CD4-positive, alpha-beta memory T cell (primary cell): ENCODE data around the gene FAM50B. TPM values are rescaled to one million over a fixed set of nuclear protein-coding genes. Genes with fewer than 3 reads are reported as not detected.

Source experiments
- CTCF ChIA-PET: fragments of 350-600 bp; sonication (Branson Sonifier 250); formaldehyde crosslinking; loops from one replicate; lab custom pipeline; 2021; ENCODE audit warnings: inconsistent platforms; ENCODE audit not compliant: partially characterized antibody; lab: Charles Lee
- POLR2A ChIA-PET: fragments of 350-600 bp; sonication (Branson Sonifier 250); formaldehyde crosslinking; loops from one replicate; lab custom pipeline; 2021; ENCODE audit not compliant: partially characterized antibody; lab: Charles Lee
- DNase-seq, 5 donors: peaks; one replicate each; pipeline versions ENCODE4 v3.0.0 to v3.0.0-alpha.2; 2020 to 2022; ENCODE audit warnings: mixed read lengths in 1 of 5
- H3K27ac ChIP-seq: one replicate; pipeline ENCODE4 v1.7.0; 2013; ENCODE audit warnings: low read depth, low read length
- H3K27me3 ChIP-seq: 2 replicates; pipeline ENCODE4 v1.7.0; 2013; ENCODE audit warnings: mild to moderate bottlenecking, low read length, moderate library complexity; ENCODE audit not compliant: insufficient read depth
- H3K36me3 ChIP-seq: 2 replicates; pipeline ENCODE4 v1.7.0; 2013; ENCODE audit warnings: mild to moderate bottlenecking, low read length, moderate library complexity; ENCODE audit not compliant: insufficient read depth
- H3K4me1 ChIP-seq: 2 replicates; pipeline ENCODE4 v1.7.0; 2013; ENCODE audit warnings: mild to moderate bottlenecking, low read length, moderate library complexity; ENCODE audit not compliant: insufficient read depth
- H3K4me3 ChIP-seq, 2 donors: one replicate each; pipeline ENCODE4 v1.7.0; 2013; ENCODE audit warnings: low read length in 2 of 2, mild to moderate bottlenecking in 1 of 2
- H3K9me3 ChIP-seq, 2 donors: one replicate each; pipeline ENCODE4 v1.7.0; 2013; ENCODE audit warnings: low read length in 2 of 2, control low read depth in 1 of 2; ENCODE audit not compliant: control insufficient read depth in 1 of 2
- H3K27ac Mint-ChIP-seq, 7 donors: one replicate each; pipeline ENCODE4 v1.8.0; 2020 to 2021; ENCODE audit warnings: mixed read lengths in 7 of 7, mild to moderate bottlenecking in 6 of 7, inconsistent platforms in 3 of 7, moderate library complexity in 3 of 7
- H3K27me3 Mint-ChIP-seq, 2 donors: one replicate each; pipeline ENCODE4 v1.8.0; 2020 to 2021; ENCODE audit warnings: mixed read lengths in 2 of 2
- H3K36me3 Mint-ChIP-seq, 2 donors: one replicate each; pipeline ENCODE4 v1.8.0; 2020 to 2021; ENCODE audit warnings: mixed read lengths in 2 of 2, inconsistent platforms in 1 of 2, mild to moderate bottlenecking in 1 of 2
- H3K4me1 Mint-ChIP-seq, 4 donors: one replicate each; pipeline ENCODE4 v1.8.0; 2020 to 2021; ENCODE audit warnings: mixed read lengths in 4 of 4, mild to moderate bottlenecking in 1 of 4
- H3K4me3 Mint-ChIP-seq, 8 donors: one replicate each; pipeline ENCODE4 v1.8.0; 2020 to 2021; ENCODE audit warnings: mixed read lengths in 8 of 8, mild to moderate bottlenecking in 7 of 8, moderate library complexity in 6 of 8, inconsistent platforms in 3 of 8
- H3K9me3 Mint-ChIP-seq, 8 donors: one replicate each; pipeline ENCODE4 v1.8.0; 2020 to 2021; ENCODE audit warnings: mixed read lengths in 8 of 8, mild to moderate bottlenecking in 5 of 8, inconsistent platforms in 3 of 8, moderate library complexity in 1 of 8
- intact Hi-C: fragments of 100-400 bp; cut with micrococcal nuclease; formaldehyde crosslinking; loops from one replicate; pipeline ENCODE4 v1.15.1; 2023
- polyA plus RNA-seq, 2 donors: library from polyadenylated mRNA; unstranded; fragments of 300-500 nt; fragmentation: Illumina TruSeq; gene quantifications; one replicate each; pipeline ENCODE4 v1.2.3, GENCODE V29; 2021
- total RNA-seq, 2 experiments: library from RNA; stranded (reverse); gene quantifications; one replicate each; pipeline ENCODE4 v1.2.3, GENCODE V29; 2021

The FAM50B gene
- total and polyA plus RNA-seq, 4 experiments from 2014 or later = 4.5 to 19.4 (median 15.2) TPM

DNA sequence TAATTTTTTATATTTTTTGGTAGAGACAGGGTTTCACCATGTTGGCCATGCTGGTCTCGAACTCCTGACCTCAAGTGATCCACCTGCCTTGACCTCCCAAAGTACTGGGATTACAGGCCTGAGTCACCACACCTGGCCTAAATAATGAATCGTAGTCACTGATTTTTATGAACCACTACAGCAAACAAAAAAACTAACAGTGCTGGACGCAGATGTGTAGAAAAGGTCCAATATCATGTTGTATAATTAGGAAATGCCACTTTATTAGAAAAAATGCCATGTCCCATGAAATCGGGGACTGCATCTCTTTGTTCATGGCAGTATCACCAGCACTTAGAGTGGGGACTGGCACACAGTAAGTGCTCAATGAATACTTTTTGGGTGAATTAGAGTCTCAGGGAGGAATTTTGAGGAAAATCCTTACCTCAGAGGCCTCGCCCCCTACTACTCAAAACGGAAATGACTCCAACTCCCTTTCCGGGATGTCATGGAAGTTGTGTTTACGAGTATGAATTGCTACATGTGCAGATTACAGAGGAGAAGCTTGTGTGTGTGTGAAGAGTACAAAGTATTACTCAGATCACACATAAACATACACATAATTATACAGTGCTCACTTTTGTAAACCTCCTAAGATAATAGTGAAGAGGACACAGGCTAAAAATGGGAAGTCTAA is 43.6 kb upstream of the FAM50B start:
- H3K36me3 Mint-ChIP-seq = no peaks in the 10 kb centered on the region
- no peaks in the 10 kb centered on the region for H3K36me3 ChIP-seq

DNA sequence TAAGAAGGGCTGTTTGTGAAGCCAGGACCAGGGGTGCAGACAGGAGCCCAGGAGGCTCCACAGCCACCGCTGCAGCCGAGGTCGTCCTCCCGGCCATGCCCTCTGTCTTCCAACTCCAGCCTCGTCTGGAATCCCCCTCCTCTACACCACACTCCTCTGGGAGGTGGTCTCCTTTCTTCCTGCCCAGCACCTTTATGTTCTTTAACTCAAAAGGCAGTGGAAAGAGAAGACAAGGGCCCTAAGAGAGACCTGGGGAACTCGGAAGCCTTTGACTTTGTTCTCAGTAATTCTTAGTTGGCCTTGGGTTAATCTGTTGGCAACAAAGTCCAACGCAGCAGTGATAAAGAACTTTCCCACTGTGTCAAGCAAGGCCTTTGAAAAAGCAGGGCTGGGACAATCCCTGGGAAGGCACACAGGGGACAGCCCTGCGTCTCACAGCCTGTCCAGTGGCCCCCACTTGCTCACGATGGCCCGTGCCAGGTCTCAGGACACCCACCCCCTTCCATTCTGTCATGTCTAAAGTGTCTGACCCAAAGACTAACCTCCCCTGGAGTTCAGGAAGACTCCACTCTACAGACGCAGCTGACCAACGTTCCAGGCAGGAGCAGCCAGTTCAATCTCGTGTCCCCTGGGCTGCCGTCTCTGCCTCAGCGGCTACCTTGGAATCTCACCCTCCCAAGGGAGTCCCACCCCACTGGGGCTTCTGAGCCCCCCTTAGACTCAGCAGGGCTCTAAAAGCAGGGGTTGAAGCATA is 42.8 kb upstream of the FAM50B start:
- H3K4me3 ChIP-seq = no peak overlapping the region
- no peaks in the 10 kb centered on the region for H3K27me3 ChIP-seq
- ChIA-PET POLR2A (no interaction called here), CTCF (no interaction called here)
- H3K36me3 Mint-ChIP-seq = no peaks in the 10 kb centered on the region
- no peak overlapping the region for H3K4me3 Mint-ChIP-seq
- no peaks in the 10 kb centered on the region for H3K9me3 ChIP-seq
- H3K27ac Mint-ChIP-seq = no peak overlapping the region
- H3K4me1 ChIP-seq = no peaks in the 10 kb centered on the region
- peaks cover 0 to 5% (median 1%) of the 10 kb centered on the region in 4 donors for H3K4me1 Mint-ChIP-seq
- H3K36me3 ChIP-seq = no peaks in the 10 kb centered on the region
- intact Hi-C loops = no loop called here
- no peak for DNase-seq
- H3K9me3 Mint-ChIP-seq = peaks cover 0 to 2% (median 0%) of the 10 kb centered on the region in 8 donors
- H3K27ac ChIP-seq = no peak overlapping the region
- H3K27me3 Mint-ChIP-seq = peaks cover 1 to 2% of the 10 kb centered on the region in 2 donors

More for the DNA sequence above, 43.6 kb upstream of the FAM50B start:
- no peaks in the 10 kb centered on the region for H3K9me3 ChIP-seq
- no peak for DNase-seq
- Mint-ChIP-seq H3K4me1 (peaks cover 0 to 5% (median 1%) of the 10 kb centered on the region in 4 donors), H3K4me3 (no peak overlapping the region), H3K27ac (no peak overlapping the region), H3K27me3 (peaks cover 1 to 2% of the 10 kb centered on the region in 2 donors), H3K9me3 (peaks cover 0 to 2% (median 0%) of the 10 kb centered on the region in 8 donors)
- CTCF ChIA-PET = no interaction called here
- no peaks in the 10 kb centered on the region for H3K27me3 ChIP-seq
- POLR2A ChIA-PET = no interaction called here
- H3K4me3 ChIP-seq = no peak overlapping the region
- intact Hi-C loops = no loop called here
- no peaks in the 10 kb centered on the region for H3K4me1 ChIP-seq
- H3K27ac ChIP-seq = no peak overlapping the region

DNA sequence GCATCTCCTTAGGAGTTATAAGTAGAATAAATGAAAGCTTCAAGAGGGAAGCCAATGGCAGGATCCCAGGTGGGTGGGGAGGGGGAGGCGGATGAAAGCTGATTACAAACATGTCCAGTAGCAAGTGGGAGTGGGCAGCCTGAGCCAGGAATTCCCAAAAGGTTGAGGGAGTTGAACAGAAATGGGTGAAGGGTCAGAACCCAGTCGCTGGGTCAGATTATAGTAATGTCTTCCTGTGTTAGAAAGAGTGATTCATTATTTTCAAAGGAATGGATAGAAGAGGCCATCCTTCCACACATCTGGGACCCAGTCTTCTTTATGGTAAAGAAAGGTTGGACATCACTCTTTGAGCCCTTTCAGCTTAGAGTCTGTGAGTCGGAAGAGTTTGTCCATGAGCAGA is 41.0 kb upstream of the FAM50B start:
- H3K27ac Mint-ChIP-seq = no peak overlapping the region
- peaks cover 0 to 2% (median under 1%) of the 10 kb centered on the region in 4 donors for H3K4me1 Mint-ChIP-seq
- Histone ChIP-seq H3K4me3 (no peak overlapping the region), H3K4me1 (no peaks in the 10 kb centered on the region), H3K27ac (no peak overlapping the region), H3K36me3 (no peaks in the 10 kb centered on the region), H3K27me3 (no peaks in the 10 kb centered on the region), H3K9me3 (no peaks in the 10 kb centered on the region)
- ChIA-PET CTCF (no interaction called here), POLR2A (no interaction called here)
- DNase-seq = no peak
- intact Hi-C loops = no loop called here
- H3K9me3 Mint-ChIP-seq = peaks cover 0 to 2% (median 0%) of the 10 kb centered on the region in 8 donors
- no peak overlapping the region for H3K4me3 Mint-ChIP-seq
- no peaks in the 10 kb centered on the region for H3K36me3 Mint-ChIP-seq
- peaks cover 1 to 2% of the 10 kb centered on the region in 2 donors for H3K27me3 Mint-ChIP-seq

DNA sequence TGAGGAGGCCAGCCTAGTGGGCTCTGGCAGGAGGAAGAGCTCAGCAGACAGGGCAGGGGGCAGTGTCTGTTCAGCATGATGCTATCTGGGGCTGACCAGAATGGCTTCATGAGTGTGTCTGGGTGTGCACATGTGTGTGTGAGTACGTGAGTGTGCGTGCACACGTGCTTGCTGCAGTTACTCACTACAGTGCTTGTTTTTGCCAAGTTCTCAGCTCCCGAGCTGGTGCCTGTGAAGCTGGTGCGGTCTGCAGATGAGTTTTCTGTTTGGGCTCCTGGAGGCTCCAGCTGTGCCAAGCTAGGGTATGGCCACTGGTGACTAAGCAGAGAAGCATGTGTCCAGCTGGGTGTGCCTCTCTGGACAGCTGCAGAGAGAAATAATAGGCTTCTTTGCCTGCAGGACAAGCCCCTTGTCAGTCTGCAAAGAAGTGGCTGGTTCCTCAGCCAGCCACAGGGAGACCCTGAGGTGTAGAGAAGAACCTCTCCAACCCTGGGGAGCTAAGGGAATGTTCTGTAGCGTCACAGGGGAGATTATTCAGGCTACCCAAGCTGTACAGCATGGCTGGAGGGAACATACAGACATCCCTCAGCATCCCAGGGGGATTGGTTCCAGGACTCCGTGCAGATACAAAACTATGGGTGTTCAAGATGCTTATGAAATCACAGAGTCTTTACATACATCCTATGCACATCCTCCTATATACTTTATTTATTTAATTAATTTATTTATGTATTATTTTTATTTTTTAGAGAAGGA is 40.2 kb upstream of the FAM50B start:
- Histone ChIP-seq H3K4me1 (no peaks in the 10 kb centered on the region), H3K27ac (no peak overlapping the region), H3K4me3 (no peak overlapping the region), H3K27me3 (no peaks in the 10 kb centered on the region), H3K36me3 (no peaks in the 10 kb centered on the region), H3K9me3 (no peaks in the 10 kb centered on the region)
- no peak for DNase-seq
- H3K9me3 Mint-ChIP-seq = peaks cover 0 to 2% (median 0%) of the 10 kb centered on the region in 8 donors
- H3K36me3 Mint-ChIP-seq = no peaks in the 10 kb centered on the region
- peaks cover 1 to 2% of the 10 kb centered on the region in 2 donors for H3K27me3 Mint-ChIP-seq
- intact Hi-C loops = no loop called here
- CTCF ChIA-PET = no interaction called here
- no peak overlapping the region for H3K27ac Mint-ChIP-seq
- H3K4me1 Mint-ChIP-seq = peaks cover 0 to 1% (median under 1%) of the 10 kb centered on the region in 4 donors
- H3K4me3 Mint-ChIP-seq = no peak overlapping the region
- POLR2A ChIA-PET = no interaction called here

DNA sequence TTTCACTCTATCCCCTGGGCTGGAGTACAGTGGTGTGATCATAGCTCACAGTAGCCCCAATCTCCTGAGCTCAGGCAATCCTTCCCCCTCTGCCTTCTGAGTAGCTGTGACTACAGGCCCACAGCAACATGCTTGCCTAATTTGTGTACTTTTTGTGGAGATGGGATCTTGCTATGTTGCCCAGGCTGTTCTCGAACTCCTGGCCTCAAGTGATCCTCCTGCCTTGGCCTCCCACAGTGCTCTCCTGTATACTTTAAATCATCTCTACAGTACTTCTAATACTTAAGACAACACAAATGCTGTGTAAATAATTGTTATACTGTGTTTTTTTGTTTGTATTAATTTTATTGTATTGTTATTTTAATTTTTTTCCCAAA is 39.7 kb upstream of the FAM50B start:
- H3K27ac Mint-ChIP-seq = no peak overlapping the region
- Histone ChIP-seq H3K9me3 (no peaks in the 10 kb centered on the region), H3K27me3 (no peaks in the 10 kb centered on the region), H3K27ac (no peak overlapping the region), H3K4me3 (no peak overlapping the region), H3K36me3 (no peaks in the 10 kb centered on the region), H3K4me1 (no peaks in the 10 kb centered on the region)
- no peak overlapping the region for H3K4me3 Mint-ChIP-seq
- no peaks in the 10 kb centered on the region for H3K36me3 Mint-ChIP-seq
- H3K9me3 Mint-ChIP-seq = peaks cover 0 to 2% (median 0%) of the 10 kb centered on the region in 8 donors
- no peak for DNase-seq
- no peaks in the 10 kb centered on the region for H3K4me1 Mint-ChIP-seq
- intact Hi-C loops = no loop called here
- POLR2A ChIA-PET = no interaction called here
- CTCF ChIA-PET = no interaction called here
- H3K27me3 Mint-ChIP-seq = peaks cover 1 to 2% of the 10 kb centered on the region in 2 donors

DNA sequence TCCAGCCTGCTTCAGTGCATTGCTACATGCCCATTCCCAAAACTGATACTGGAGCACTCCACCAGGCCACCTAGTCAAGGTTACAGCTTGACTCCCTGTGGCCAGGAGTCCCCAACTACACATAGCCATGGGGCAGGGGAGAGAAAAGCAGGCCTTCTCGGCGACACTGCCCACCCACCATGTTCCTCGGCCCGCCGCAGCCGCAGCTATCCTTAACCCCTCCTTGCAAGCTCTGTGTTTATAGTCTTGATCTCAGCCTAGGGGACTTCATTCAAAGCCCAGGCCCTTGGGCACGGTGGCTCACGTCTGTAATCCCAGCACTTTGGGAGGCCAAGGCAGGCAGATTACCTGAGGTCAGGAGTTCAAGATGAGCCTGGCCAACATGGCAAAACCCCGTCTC is 39.2 kb upstream of the FAM50B start:
- Histone ChIP-seq H3K4me3 (no peak overlapping the region), H3K4me1 (no peaks in the 10 kb centered on the region), H3K27me3 (no peaks in the 10 kb centered on the region), H3K27ac (no peak overlapping the region), H3K9me3 (no peaks in the 10 kb centered on the region), H3K36me3 (no peaks in the 10 kb centered on the region)
- Mint-ChIP-seq H3K27me3 (peaks cover 1 to 2% of the 10 kb centered on the region in 2 donors), H3K36me3 (no peaks in the 10 kb centered on the region), H3K9me3 (peaks cover 0 to 2% (median 0%) of the 10 kb centered on the region in 8 donors), H3K4me3 (no peak overlapping the region), H3K4me1 (no peaks in the 10 kb centered on the region), H3K27ac (no peak overlapping the region)
- intact Hi-C loops = no loop called here
- ChIA-PET CTCF (no interaction called here), POLR2A (no interaction called here)
- no peak for DNase-seq

DNA sequence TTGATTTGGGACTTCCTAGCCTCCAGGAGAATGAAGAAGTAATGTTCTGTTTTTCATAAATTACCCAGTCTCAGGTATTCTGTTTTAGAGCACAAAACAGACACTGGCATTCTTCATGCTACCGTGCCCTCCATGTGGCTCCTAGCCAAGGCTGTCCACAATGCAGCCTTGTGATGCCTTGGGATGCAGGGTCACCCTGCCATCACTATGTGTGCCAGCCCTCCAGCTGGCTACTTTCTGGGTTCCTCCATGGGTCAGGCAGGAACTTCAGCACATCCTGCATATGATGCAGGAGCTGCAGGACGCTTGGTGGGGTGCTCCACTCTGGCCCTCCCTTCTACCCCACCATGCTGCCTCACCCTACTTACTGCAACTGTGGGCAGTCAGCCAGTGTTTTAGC is 38.0 kb upstream of the FAM50B start:
- no peaks in the 10 kb centered on the region for H3K9me3 Mint-ChIP-seq
- no peaks in the 10 kb centered on the region for H3K4me1 ChIP-seq
- no peaks in the 10 kb centered on the region for H3K9me3 ChIP-seq
- no peak overlapping the region for H3K4me3 Mint-ChIP-seq
- ChIA-PET CTCF (no interaction called here), POLR2A (no interaction called here)
- H3K27ac Mint-ChIP-seq = no peak overlapping the region
- no peaks in the 10 kb centered on the region for H3K4me1 Mint-ChIP-seq
- no peak overlapping the region for H3K27ac ChIP-seq
- no peaks in the 10 kb centered on the region for H3K36me3 Mint-ChIP-seq
- intact Hi-C loops = no loop called here
- DNase-seq = no peak
- H3K27me3 ChIP-seq = no peaks in the 10 kb centered on the region
- H3K4me3 ChIP-seq = no peak overlapping the region
- peaks cover 0 to 2% of the 10 kb centered on the region in 2 donors for H3K27me3 Mint-ChIP-seq
- no peaks in the 10 kb centered on the region for H3K36me3 ChIP-seq
